NCI-H1092 treated with DMSO at 0.1 percent for 48 hours (cell line): Measurements from ENCODE around the gene TNC.
"Not testable (repeated sequence)": the region's sequence is repeated elsewhere in the genome, so short reads cannot be mapped to it uniquely, and the experiment has no call there.

Experiments used
- DNase-seq: peaks from one replicate; lab custom pipeline; 2025; lab: John Stamatoyannopoulos, UW

Gene TNC

DNA sequence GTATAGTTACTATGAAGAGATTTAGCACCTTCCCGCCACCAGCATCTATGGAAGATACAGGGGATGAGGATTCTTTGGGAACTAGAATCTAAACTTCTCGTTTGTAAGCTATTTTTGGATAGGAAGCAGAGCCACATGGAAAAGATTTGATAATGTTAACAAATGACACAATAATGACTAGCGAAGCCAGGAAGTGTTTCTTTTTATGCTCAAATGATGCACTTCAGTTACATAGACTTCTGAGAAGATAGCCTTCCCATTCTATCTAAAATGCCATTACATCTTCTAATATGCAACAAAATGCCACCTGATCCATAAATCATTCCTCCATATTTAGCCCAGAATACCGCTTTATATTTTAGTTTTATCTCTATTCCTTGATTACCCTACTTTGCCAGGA lies 17.0 kb upstream of the TNC start:
- no peak for DNase-seq

- DNase-seq: no peak
Observed at GRCh38 chr9:115133649-115134048, 15.7 kb upstream of the TNC start.

DNA sequence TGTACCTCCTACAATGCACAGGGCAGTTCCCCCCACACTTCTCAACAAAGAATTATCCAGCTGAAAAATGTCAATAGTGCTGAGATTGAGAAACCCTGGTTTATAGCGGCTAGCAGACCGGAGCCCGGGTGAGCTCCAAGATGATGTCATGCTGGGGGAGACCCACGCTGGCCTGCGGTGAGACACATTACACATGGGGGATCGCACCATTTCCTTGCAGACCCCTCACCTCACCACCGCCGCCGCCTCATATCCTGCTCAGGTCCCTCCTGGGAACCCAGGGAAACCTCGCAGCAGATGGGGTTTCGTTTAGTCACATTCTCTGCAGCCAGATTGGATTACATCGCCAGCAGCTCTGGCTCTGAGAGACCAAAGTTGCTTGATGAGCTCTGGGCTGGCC lies 14.7 kb upstream of the TNC start:
- DNase-seq: no peak

DNA sequence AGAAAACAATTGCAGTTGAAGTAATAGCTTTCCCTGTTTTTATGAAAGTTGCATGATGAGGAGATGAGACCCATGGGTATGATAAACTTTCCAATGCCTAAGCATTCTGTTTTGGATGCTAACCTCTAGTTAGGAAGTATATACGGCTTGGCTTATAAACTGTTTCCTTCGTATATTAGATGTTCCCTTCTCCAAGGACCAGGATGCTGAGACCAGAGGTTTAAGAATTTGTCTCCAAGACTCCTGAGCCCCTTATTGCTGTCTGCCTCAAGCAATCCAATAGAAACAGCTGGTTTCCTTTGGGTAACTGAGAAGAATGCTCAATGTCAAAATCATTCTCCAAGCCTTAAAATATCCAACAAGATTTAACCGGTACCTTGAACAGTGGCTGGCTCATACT lies 12.2 kb upstream of the TNC start:
- no peak for DNase-seq

DNA sequence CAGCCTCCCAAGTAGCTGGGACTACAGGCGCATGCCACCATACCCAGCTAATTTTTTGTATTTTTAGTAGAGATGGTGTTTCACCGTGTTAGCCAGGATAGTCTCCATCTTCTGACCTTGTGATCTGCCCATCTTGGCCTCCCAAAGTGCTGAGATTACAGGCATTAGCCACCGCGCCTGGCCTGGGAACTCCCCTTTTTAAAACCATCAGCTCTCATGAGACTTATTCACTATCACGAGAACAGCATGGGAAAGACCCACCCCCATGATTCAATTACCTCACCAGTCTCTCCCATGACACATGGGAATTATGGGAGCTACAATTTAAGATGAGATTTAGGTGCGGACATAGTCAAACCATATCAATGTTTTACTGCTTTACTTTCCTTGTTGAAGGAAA lies 10.8 kb upstream of the TNC start:
- not testable (repeated sequence) for DNase-seq

GRCh38 chr9:115127191-115127817 lies 9.3 kb upstream of the TNC start:
- DNase-seq: no peak

GRCh38 chr9:115126404-115126803 lies 8.4 kb upstream of the TNC start:
- DNase-seq: no peak

- DNase-seq: no peak
Observed at GRCh38 chr9:115122937-115123336, 5.0 kb upstream of the TNC start.

- DNase-seq: no peak
Observed at GRCh38 chr9:115121181-115121580, 3.2 kb upstream of the TNC start.

DNA sequence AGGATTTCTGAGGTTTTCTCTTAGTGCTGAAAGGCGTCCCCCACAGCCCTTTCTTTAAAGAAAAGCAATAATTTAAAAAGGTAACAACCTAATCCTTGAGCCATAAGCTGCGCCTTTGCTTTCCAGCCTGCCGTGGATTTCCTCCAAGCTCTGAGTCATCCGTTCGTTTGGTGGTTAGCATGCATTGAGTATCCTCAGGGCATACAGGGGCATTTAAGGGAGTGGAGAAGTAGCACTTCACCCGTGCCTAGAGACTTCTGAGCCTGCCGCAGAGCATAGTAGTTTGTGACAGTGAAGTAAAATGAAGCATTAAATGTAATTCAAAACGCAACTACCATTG lies 892 bp upstream of the TNC start:
- DNase-seq: peak; percentile 57

GRCh38 chr9:115116421-115117284 lies 1.3 kb downstream of the TNC start:
- no peak for DNase-seq

DNA sequence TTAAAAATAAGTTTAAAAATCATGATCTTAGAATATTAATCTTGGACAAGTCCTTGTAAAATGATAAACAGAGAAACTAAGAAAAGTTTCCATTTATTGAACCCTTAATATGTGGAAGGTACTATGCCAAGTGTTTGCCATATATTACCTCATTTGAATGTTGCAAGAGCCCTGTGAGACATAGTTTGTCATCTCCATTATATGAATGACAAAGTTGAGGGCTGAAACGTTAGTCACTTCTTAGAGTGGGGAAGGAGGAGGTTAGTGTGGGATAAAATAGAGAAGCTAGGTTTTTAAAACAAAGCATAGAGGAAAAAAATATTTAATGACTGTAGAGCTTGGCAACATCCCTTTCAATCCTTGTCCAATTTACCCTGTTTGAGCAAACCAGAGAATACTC lies 2.0 kb downstream of the TNC start:
- no peak for DNase-seq

DNA sequence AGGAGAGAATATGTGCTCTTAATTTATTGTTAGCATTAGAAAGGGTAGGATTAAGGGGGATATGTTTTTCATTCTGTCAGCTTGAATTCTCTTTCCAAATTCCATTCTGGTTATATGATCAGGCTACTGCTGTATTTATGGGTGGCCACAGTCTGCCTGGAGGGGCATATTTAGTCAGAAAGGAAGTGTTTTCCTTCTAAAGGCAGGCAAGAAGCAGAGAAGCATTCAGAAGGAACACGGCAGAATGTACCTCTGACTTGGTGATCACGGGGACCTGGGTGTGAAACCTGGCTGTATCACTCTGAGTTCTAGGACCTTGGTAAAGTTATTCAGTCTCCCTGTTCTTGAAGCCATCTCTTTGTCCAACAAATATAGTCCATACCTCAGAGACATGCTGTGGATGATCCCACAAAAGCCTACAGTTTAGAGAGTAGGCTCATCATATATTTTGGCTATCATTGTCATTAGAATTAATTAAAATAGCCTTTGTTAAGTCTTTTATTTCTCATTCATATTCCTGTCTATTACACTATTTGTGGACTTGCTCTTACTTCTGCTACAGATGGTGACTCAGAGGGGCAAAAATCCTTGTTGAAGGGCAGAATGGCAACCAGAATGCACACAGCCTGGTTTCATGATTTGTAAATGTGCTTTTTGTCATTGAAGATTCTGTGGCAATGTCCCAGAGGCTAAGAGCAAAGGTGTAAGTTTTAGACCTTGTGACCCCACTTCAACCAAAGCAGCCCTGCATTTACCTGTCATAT lies 2.7 kb downstream of the TNC start:
- no peak for DNase-seq

DNA sequence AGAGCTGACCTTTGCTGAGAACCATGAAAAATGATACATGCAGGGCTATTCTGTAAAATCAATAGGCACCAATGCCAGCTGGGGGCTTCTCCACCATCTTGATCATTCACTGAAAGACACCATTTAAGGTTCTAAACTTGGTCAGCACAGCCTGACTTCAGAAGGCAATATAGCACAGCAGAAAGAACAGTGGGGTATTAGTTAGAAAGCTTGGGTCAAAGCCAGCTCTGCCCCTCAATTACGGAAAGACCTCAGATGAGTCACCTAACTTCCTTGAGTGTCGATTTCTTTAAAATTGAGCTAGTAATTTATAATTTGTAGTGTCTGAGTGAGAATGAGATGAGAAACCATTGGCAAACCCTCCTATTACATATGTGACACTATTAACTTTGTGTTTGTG lies 3.4 kb downstream of the TNC start:
- DNase-seq: no peak

DNA sequence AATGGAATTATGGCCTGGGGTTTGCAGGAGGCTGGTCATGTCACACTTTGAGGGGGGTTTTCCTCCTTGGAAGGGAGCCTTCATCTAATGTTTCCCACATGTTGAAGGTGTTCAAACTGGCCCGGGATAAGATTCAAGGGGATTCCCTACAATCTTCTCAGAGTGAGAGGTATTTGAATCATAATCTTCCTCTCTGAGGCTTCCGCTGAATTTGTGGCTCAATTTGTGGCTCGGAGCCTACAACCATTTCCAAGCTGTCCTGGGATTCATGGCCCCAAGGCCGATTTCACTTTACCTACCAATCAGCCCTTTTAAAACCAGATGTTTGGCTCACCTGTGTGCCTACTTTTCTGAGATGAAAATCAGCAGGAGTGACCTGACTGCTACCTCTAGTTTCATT lies 3.9 kb downstream of the TNC start:
- DNase-seq: no peak

DNA sequence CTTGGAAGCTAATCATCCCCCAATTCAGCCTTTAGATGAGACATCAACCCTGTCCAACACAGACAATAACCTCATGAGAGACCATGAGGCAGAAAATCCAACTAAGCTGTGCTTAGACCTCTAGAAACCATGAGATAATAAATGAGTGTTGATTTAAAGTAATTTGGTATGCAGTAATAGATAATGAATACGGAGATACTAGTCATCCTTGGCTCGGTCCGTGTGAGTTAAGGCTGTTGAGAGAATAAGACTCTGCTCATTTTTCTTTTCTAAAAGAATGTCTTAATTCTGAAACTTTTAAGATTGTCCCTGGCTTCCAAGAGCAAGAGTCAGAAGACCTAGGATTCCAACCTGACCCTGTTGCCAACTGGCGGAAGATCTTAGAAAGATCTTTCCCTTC lies 6.1 kb downstream of the TNC start:
- no peak for DNase-seq

DNA sequence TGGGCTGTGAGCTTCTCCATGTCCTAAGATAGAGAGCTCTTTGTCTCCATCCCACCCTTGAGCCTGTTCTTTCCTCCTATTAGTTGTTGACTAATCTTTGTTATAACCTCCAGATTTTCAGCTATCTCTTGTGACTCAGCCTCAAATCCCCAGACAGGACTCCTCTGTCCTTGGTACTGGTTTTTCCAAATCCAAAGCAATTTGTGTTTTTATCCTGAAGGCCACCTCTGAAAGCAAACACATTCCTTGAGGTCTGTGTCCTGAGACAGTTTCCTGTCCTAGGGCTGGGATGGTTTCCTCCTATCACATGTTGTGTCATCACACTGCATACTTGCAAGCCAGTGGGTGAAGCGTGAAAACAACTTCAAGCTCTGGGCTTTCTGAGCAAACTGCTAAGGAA lies 8.5 kb downstream of the TNC start:
- no peak for DNase-seq

DNA sequence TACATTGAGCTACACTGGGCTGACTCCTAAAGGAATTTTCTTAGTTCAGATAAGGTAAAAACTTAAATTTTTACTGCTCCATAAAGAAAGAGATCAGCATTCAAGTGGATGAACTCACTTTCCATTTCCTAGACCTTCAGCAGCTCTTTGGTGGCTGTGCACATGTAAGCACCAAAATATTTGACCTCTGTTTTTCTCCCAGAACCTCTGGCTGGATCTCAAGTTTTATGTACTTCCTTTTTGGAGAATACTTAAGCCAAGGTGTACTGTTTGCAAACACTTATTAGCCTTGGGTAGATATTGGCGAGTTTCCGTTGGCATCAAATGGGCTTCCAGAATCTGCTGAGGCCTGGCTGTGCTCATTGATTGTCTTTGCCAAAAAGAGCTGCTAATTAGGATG lies 10.3 kb downstream of the TNC start:
- no peak for DNase-seq

GRCh38 chr9:115106642-115107041 lies 11.3 kb downstream of the TNC start:
- DNase-seq: no peak

- DNase-seq: no peak
Observed at GRCh38 chr9:115106001-115106400, 12.0 kb downstream of the TNC start.

- no peak for DNase-seq
Observed at GRCh38 chr9:115104908-115105307, 13.0 kb downstream of the TNC start.

DNA sequence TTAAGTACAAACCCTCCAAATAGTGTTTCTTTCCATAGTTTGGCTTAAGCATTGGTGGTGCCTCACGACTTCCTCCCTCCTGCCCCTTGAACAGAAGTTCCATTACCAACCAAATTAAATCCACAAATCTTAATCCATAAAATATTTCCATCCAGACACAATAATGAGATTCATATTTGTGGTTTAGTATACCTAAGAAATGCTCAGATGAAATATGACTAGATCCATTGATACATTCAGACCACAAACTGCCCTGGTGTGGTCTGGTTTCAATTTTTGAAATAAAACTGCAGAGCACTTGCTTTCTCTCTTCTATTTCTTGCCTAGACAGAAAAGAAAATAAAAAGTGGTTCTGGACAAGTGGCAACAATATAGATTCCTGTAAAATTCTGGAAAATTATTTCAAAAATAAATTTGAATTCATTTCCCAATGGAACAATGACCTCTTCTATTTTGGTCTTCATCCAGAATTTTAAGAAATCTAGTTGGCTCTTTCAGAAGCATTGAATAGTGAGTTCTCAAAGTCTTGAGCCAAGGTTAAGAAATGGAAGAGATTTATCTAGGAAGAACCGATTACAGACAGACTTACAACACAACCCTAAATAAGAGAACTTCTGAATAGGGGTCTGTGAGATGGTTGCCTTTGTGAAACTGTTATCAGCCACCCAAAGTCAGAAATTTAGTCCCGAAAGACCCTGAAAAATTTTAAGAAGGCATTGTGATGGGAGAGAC lies 14.0 kb downstream of the TNC start:
- no peak for DNase-seq

- no peak for DNase-seq
Observed at GRCh38 chr9:115099901-115100300, 18.1 kb downstream of the TNC start.
